ENCODE results near the gene MUC5B. TPM values are rescaled to one million over a fixed set of nuclear protein-coding genes. Genes with fewer than 3 reads are reported as not detected.

The MUC5B gene
- total and polyA plus RNA-seq, 2 donors from 2014 or later: 0.38 TPM; not detected in 1

DNA sequence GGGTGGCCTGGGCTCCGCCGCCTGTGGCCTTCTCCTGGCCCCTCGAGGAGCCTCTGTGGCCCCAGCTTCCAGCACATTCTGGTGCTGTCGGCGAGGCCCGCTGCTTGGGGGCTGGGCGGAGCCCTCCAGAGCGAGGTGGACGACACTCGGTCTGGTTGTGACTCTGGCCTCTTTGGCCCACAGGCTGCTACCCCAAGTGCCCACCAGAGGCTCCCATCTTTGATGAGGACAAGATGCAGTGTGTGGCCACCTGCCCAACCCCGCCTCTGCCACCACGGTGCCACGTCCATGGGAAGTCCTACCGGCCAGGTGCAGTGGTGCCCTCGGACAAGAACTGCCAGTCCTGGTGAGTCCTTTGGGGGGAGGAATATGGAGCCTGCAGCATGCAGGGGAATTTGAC lies 42.7 kb upstream of the MUC5B start:
- peak in 1 of 5 donors; percentile 54 for DNase-seq
- Histone ChIP-seq H3K4me1 (ENCODE audit: control insufficient read depth in 2 of 3, insufficient read depth in 2 of 3, low read depth in 1 of 3, low read length in 3 of 3) (no peaks in the 10 kb centered on the region), H3K9ac (ENCODE audit: low read length in 3 of 3) (no peak overlapping the region), H3K27me3 (ENCODE audit: control insufficient read depth, insufficient read depth, low read length) (no peaks in the 10 kb centered on the region), H3K27ac (ENCODE audit: low read depth in 2 of 2, low read length in 2 of 2) (no peak overlapping the region), H3K4me3 (ENCODE audit: low read length in 3 of 3) (no peak overlapping the region), H3K36me3 (ENCODE audit: control insufficient read depth in 2 of 3, insufficient read depth in 3 of 3, low read length in 3 of 3) (no peaks in the 10 kb centered on the region), H3K9me3 (ENCODE audit: control insufficient read depth in 2 of 3, insufficient read depth in 1 of 3, low read length in 3 of 3) (no peaks in the 10 kb centered on the region)
- no peak for TF ChIP-seq CTCF (IDR thresholded peaks at IDR 0.05; ENCODE audit: borderline replicate concordance, extremely low read depth, insufficient read depth)
- FAIRE-seq: no peak
- intact Hi-C loops (cut with DNase I): no loop called here

GRCh38 chr11:1180947-1181391 lies 41.9 kb upstream of the MUC5B start:
- DNase-seq (peak in 1 of 5 donors; percentile 53), FAIRE-seq (no peak)
- TF ChIP-seq CTCF (IDR thresholded peaks at IDR 0.05; ENCODE audit: borderline replicate concordance, extremely low read depth, insufficient read depth): no peak
- Histone ChIP-seq H3K9me3 (ENCODE audit: control insufficient read depth in 2 of 3, insufficient read depth in 1 of 3, low read length in 3 of 3) (no peaks in the 10 kb centered on the region), H3K4me3 (ENCODE audit: low read length in 3 of 3) (no peak overlapping the region), H3K4me1 (ENCODE audit: control insufficient read depth in 2 of 3, insufficient read depth in 2 of 3, low read depth in 1 of 3, low read length in 3 of 3) (no peaks in the 10 kb centered on the region), H3K27ac (ENCODE audit: low read depth in 2 of 2, low read length in 2 of 2) (no peak overlapping the region), H3K36me3 (ENCODE audit: control insufficient read depth in 2 of 3, insufficient read depth in 3 of 3, low read length in 3 of 3) (no peaks in the 10 kb centered on the region), H3K27me3 (ENCODE audit: control insufficient read depth, insufficient read depth, low read length) (no peaks in the 10 kb centered on the region), H3K9ac (ENCODE audit: low read length in 3 of 3) (no peak overlapping the region)
- intact Hi-C loops (cut with DNase I): no loop called here

DNA sequence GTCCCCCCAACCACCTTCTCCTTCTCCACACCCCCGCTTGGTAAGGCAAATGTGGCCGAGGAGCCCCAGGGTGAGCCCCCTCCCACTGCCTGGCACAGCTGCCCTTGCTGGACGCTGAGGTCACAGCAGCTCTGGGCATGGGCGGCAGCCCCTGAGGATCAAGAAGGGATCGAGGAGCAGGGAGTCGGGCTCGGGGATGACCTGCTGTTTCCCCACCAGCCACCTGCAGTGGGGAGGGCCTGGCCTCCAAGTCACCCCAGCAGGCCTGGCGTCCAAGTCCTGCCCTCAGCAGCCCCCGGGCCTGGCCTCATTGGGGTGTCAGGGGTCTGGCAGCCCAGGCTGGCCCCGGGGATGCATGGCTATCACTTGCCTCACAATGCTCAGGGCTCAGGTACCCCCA lies 41.4 kb upstream of the MUC5B start:
- Histone ChIP-seq H3K27me3 (ENCODE audit: control insufficient read depth, insufficient read depth, low read length) (no peaks in the 10 kb centered on the region), H3K36me3 (ENCODE audit: control insufficient read depth in 2 of 3, insufficient read depth in 3 of 3, low read length in 3 of 3) (no peaks in the 10 kb centered on the region), H3K4me3 (ENCODE audit: low read length in 3 of 3) (no peak overlapping the region), H3K4me1 (ENCODE audit: control insufficient read depth in 2 of 3, insufficient read depth in 2 of 3, low read depth in 1 of 3, low read length in 3 of 3) (no peaks in the 10 kb centered on the region), H3K9me3 (ENCODE audit: control insufficient read depth in 2 of 3, insufficient read depth in 1 of 3, low read length in 3 of 3) (no peaks in the 10 kb centered on the region), H3K9ac (ENCODE audit: low read length in 3 of 3) (no peak overlapping the region), H3K27ac (ENCODE audit: low read depth in 2 of 2, low read length in 2 of 2) (no peak overlapping the region)
- DNase-seq (peak in 1 of 5 donors; percentile 60), FAIRE-seq (no peak)
- intact Hi-C loops (cut with DNase I): no loop called here
- no peak for TF ChIP-seq CTCF (IDR thresholded peaks at IDR 0.05; ENCODE audit: borderline replicate concordance, extremely low read depth, insufficient read depth)
